ENCODE data around the gene DENND2D. TPM values are rescaled to one million over a fixed set of nuclear protein-coding genes. Genes with fewer than 3 reads are reported as not detected.

The DENND2D gene
- total RNA-seq, 1 experiment from 2014 or later = 3.0 TPM

GRCh38 chr1:111157431-111157830 lies 43.0 kb downstream of the DENND2D start:
- DNase-seq (ENCODE audit: low read depth, low spot score) = no peak
- in situ Hi-C loops (cut with HindIII; ENCODE audit: low pct_unique_long_range_greater_than_20kb, low sequenced_read_pairs) = no loop called here

DNA sequence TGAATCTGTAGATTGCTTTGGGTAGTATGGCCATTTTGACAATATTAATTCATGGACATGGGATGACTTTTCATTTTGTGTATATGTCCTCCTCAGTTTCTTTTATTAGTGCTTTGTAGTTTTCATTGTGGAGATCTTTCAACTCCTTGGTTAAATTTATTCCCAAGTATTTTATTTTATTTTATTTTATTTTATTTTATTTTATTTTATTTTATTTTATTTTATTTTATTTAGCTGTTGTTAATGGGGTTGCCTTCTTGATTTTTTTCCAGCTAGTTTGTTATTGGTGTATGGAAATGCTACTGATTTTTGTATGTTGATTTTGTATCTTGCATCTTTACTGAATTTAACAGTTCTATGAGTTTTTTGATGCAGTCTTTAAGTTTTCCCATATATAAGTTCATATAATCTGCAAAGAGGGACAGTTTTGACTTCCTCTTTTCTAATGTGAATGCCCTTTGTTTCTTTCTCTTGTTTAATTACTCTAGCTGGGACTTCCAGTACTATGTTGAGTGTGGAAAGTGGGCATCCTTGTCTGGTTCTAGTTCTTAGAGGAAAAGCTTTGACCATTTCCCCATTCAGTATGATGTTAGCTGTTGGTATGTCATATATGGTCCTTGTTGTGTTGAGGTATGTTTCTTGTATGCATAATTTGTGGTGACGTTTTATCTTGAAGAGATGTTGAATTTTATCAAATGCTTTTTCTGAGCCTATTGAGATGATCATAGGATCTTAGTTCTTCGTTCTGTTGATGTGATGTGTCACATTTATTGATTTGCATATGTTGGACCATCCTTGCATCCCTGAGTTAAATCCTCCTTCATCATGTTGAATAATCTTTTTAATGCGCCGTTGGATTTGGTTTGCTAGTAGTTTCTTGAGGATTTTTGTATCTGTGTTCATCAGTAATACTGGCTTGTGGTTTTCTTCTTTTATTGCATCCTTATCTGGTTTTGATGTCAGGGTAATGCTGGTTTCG lies 46.1 kb downstream of the DENND2D start:
- in situ Hi-C loops (cut with HindIII; ENCODE audit: low pct_unique_long_range_greater_than_20kb, low sequenced_read_pairs) = no loop called here
- DNase-seq (ENCODE audit: low read depth, low spot score) = no peak

DNA sequence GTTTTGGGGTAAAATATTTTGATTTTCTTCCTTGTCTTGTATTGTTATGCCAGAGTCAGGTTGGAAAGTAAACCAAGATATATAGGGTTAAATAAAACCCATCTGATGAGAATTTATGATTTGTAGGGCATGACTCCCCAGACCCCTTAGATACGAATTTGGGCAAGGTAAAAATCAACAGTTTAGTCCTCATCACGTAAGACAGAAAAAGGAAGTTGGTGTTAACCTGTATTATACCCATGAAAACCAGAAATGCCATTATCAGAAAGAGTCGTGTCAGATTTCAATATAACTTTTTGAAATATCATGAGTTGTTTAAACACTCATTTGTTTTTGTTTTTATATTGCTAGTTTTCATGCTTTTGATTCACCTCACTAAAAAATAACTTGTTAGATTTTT lies 48.6 kb downstream of the DENND2D start:
- DNase-seq (ENCODE audit: low read depth, low spot score) = no peak
- in situ Hi-C loops (cut with HindIII; ENCODE audit: low pct_unique_long_range_greater_than_20kb, low sequenced_read_pairs) = no loop called here

GRCh38 chr1:111148376-111148881 lies 52.0 kb downstream of the DENND2D start:
- DNase-seq (ENCODE audit: low read depth, low spot score) = no peak

GRCh38 chr1:111147948-111148347 lies 52.5 kb downstream of the DENND2D start:
- DNase-seq (ENCODE audit: low read depth, low spot score) = no peak
- in situ Hi-C loops (cut with HindIII; ENCODE audit: low pct_unique_long_range_greater_than_20kb, low sequenced_read_pairs) = no loop called here

More at GRCh38 chr1:111148376-111148881, 52.0 kb downstream of the DENND2D start:
- in situ Hi-C loops (cut with HindIII; ENCODE audit: low pct_unique_long_range_greater_than_20kb, low sequenced_read_pairs) = no loop called here

DNA sequence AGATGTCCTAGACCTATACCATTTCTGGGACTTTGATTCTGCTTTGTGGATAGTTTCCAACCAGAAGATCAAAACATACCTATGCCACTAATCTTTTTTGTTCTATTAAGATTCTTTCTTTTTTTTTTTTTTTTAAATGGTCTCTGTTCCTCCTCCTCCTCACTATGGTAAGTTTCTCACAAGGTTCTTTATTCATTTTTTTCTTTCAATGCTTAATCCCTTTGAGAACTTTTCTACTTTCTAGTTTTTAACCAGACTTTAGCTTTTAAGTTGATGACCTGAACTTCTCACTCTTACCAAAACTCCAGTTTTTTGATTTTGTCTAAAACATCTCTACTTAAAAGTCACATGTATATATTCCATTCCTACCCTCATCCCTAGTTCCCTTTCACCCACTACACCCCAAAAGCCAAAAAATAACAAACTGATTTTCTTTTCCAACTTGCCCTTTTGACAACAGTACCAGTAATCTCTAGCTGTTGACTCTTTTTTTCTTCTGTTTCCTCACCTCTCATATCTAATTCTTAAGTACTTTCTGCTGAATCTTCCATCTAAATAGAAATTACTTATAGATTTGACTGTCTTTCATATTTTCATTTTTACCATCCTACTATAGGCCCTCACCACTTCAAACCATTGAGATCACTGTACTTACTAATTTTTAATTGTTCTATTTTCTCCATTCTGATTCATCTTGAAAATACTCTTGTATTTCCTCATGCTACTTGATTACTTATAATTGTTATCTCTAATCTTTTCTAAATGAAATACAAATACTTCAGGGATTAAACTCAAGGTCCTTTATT lies 54.3 kb downstream of the DENND2D start:
- in situ Hi-C loops (cut with HindIII; ENCODE audit: low pct_unique_long_range_greater_than_20kb, low sequenced_read_pairs) = no loop called here
- no peak for DNase-seq (ENCODE audit: low read depth, low spot score)

- in situ Hi-C loops (cut with HindIII; ENCODE audit: low pct_unique_long_range_greater_than_20kb, low sequenced_read_pairs) = no loop called here
Observed at GRCh38 chr1:111145542-111145941, 54.9 kb downstream of the DENND2D start.

GRCh38 chr1:111142356-111142975 lies 58.0 kb downstream of the DENND2D start:
- in situ Hi-C loops (cut with HindIII; ENCODE audit: low pct_unique_long_range_greater_than_20kb, low sequenced_read_pairs) = no loop called here
- no peak for DNase-seq (ENCODE audit: low read depth, low spot score)

More at GRCh38 chr1:111145542-111145941, 54.9 kb downstream of the DENND2D start:
- DNase-seq (ENCODE audit: low read depth, low spot score) = no peak

DNA sequence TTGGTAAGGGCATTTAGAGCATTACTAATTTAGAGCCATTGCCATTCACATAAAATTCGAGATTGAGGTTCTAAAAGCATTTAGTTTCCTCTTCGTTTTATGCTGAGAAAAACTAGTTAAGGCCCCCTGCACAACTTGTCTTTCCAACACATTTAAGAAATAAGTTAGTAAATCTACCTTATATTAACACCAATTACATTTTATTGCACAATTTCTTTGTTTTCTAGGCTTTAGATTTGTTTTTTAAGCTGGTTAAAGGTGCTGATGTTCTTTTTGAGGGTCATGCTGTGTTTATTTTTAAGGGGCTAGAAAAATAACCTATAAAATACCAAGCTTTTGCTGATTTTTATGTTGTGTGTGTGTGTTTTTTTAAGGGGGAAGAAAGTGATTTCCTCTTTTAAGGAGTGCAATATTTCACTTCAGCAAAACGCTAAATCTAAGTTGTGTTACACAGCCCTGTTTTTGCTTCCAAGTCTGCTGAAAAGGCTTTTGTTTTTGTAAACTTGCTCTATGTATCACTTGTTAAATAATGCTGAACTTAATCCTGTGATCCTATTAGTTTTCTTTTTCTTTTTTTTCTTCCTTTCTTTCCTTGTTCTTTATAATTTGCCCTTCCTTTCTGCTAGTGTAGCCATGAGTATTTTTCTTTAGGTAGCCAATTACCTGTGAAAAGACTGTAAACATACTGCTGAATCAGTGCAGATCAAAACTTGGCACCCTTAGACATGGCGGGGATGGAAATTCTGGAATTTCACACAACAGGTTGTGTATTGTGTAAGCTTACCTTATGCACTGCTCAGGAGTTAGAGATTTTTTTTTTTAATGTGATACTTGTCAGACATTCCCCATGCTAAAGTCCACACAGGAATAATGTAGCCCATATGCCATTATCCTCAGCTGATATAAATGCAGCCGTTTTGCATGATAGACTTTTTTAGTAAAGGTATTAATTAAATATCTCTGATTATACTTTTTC lies 58.9 kb downstream of the DENND2D start:
- in situ Hi-C loops (cut with HindIII; ENCODE audit: low pct_unique_long_range_greater_than_20kb, low sequenced_read_pairs) = no loop called here
- no peak for DNase-seq (ENCODE audit: low read depth, low spot score)

GRCh38 chr1:111140680-111140967 lies 59.8 kb downstream of the DENND2D start:
- peak; percentile 42 for DNase-seq (ENCODE audit: low read depth, low spot score)
- in situ Hi-C loops (cut with HindIII; ENCODE audit: low pct_unique_long_range_greater_than_20kb, low sequenced_read_pairs) = no loop called here

- peak; percentile 92 for DNase-seq (ENCODE audit: low read depth, low spot score)
- in situ Hi-C loops (cut with HindIII; ENCODE audit: low pct_unique_long_range_greater_than_20kb, low sequenced_read_pairs) = no loop called here
Observed at GRCh38 chr1:111139956-111140679, 60.3 kb downstream of the DENND2D start, which contains the start of the genes CEPT1 and DRAM2. Gene CEPT1, plus strand, starts transcription at chr1:111140223. Its CDS starts 7,492 bp downstream, at chr1:111147715. Gene DRAM2, minus strand, starts transcription at chr1:111140093. Its CDS starts 8,539 bp downstream, at chr1:111131554.

- in situ Hi-C loops (cut with HindIII; ENCODE audit: low pct_unique_long_range_greater_than_20kb, low sequenced_read_pairs) = no loop called here
- DNase-seq (ENCODE audit: low read depth, low spot score) = peak; percentile 60
Observed at GRCh38 chr1:111139324-111139955, 61.0 kb downstream of the DENND2D start.

All from SK-MEL-5 (cell line).